HepG2 (cell line): Measurements from ENCODE around the gene C22orf39. TPM values are rescaled to one million over a fixed set of nuclear protein-coding genes. Genes with fewer than 3 reads are reported as not detected.

ENCODE experiments used
- CBX1 ChIP-seq: IDR thresholded peaks from one replicate; pipeline ENCODE4 v1.6.1; 2016; ENCODE audit warnings: antibody characterized with exemption, low read depth
- CBX5 ChIP-seq: sonication (generic); formaldehyde crosslinking; IDR thresholded peaks from 2 replicates; pipeline ENCODE4 v1.4.0; 2020; ENCODE audit warnings: missing genetic modification reagents, borderline replicate concordance
- HIVEP1 ChIP-seq: sonication (generic); formaldehyde crosslinking; IDR thresholded peaks from 2 replicates; pipeline ENCODE4 v1.4.0; 2020; ENCODE audit warnings: mild to moderate bottlenecking, missing genetic modification reagents
- JUNB ChIP-seq: sonication (generic); formaldehyde crosslinking; IDR thresholded peaks from 2 replicates; pipeline ENCODE4 v1.8.0; 2022; ENCODE audit warnings: missing genetic modification reagents, mild to moderate bottlenecking, borderline replicate concordance
- KMT2A ChIP-seq: sonication (generic); formaldehyde crosslinking; IDR thresholded peaks from 2 replicates; pipeline ENCODE4 v1.4.0; 2020; ENCODE audit warnings: missing genetic modification reagents
- MXI1 ChIP-seq: IDR thresholded peaks from 3 replicates; pipeline ENCODE4 v1.6.1; 2012; ENCODE audit warnings: low read depth, low read length, inconsistent platforms, borderline replicate concordance
- NR3C1 ChIP-seq: sonication (generic); formaldehyde crosslinking; IDR thresholded peaks from 2 replicates; pipeline ENCODE4 v1.4.0; 2020; ENCODE audit warnings: missing genetic modification reagents
- POLR2AphosphoS5 ChIP-seq: IDR thresholded peaks from 2 replicates; pipeline ENCODE4 v1.6.1; 2012; ENCODE audit warnings: low read depth, low read length
- SUZ12 ChIP-seq: fragments of 150-350 bp; IDR thresholded peaks from 2 replicates; pipeline ENCODE4 v1.6.1; 2014; ENCODE audit warnings: low read depth, low read length
- TEAD3 ChIP-seq: optimal IDR thresholded peaks from 2 replicates; pipeline ENCODE3; 2016; ENCODE audit warnings: borderline replicate concordance
- ZBTB43 ChIP-seq: sonication (generic); formaldehyde crosslinking; conservative IDR thresholded peaks from 2 replicates; pipeline ENCODE4 v1.4.0; 2020; ENCODE audit warnings: missing genetic modification reagents
- ZMYM4 ChIP-seq: sonication (generic); formaldehyde crosslinking; IDR thresholded peaks from 2 replicates; pipeline ENCODE4 v1.8.1; 2023; ENCODE audit warnings: mild to moderate bottlenecking, missing genetic modification reagents
- ZNF180 ChIP-seq: sonication (generic); formaldehyde crosslinking; IDR thresholded peaks from 2 replicates; pipeline ENCODE4 v1.4.0; 2020; ENCODE audit warnings: low read depth, missing genetic modification reagents, borderline replicate concordance
- ZNF3 ChIP-seq: IDR thresholded peaks from 2 replicates; pipeline ENCODE4 v1.7.0; 2017; ENCODE audit warnings: inconsistent platforms
- ZNF329 ChIP-seq: sonication (generic); formaldehyde crosslinking; IDR thresholded peaks from 2 replicates; pipeline ENCODE4 v1.9.0; 2021; ENCODE audit warnings: low read depth, mild to moderate bottlenecking, missing genetic modification reagents
- ZNF431 ChIP-seq: sonication (generic); formaldehyde crosslinking; IDR thresholded peaks from 2 replicates; pipeline ENCODE4 v1.9.0; 2022; ENCODE audit warnings: missing genetic modification reagents, low read depth, mild to moderate bottlenecking, borderline replicate concordance
- polyA plus RNA-seq, 8 experiments: library from polyadenylated mRNA; depleted of rRNA in 3 of 8; stranded (reverse) in 7 of 8; unstranded in 1 of 8; fragments of >200 nt; fragmentation: Illumina TruSeq in 4 of 8; extraction: Trizol in 4 of 8; gene quantifications; 2 replicates each; pipeline versions ENCODE4 v1.2.1 to v1.2.3, GENCODE V29; 2011 to 2016; ENCODE audit warnings: low read depth in 4 of 8, missing spikeins in 1 of 8, mixed read lengths in 1 of 8; ENCODE audit not compliant: insufficient read depth in 1 of 8
- total RNA-seq, 5 experiments: library from RNA; depleted of rRNA; stranded (reverse); fragments of >200 nt; fragmentation: Illumina TruSeq; extraction: Trizol; gene quantifications; 2 replicates each; pipeline ENCODE4 v1.2.3, GENCODE V29; 2016; ENCODE audit warnings: low read depth in 1 of 5
- TF ChIP-seq, protein P1 (sequence below): sonication (generic); formaldehyde crosslinking; IDR thresholded peaks from 2 replicates; pipeline ENCODE4 v1.4.0; 2020; ENCODE audit warnings: missing genetic modification reagents
- TF ChIP-seq, protein P2 (sequence below): sonication (generic); formaldehyde crosslinking; IDR thresholded peaks from 2 replicates; pipeline ENCODE4 v1.4.0; 2020; ENCODE audit warnings: missing genetic modification reagents, mild to moderate bottlenecking, borderline replicate concordance
- TF ChIP-seq, protein P3 (sequence below): sonication (generic); formaldehyde crosslinking; IDR thresholded peaks from 2 replicates; pipeline ENCODE4 v1.5.0; 2020; ENCODE audit warnings: mild to moderate bottlenecking, missing genetic modification reagents
- TF ChIP-seq, protein P4 (sequence below): sonication (generic); formaldehyde crosslinking; IDR thresholded peaks from 2 replicates; pipeline ENCODE4 v1.4.0; 2020; ENCODE audit warnings: low read depth, mild to moderate bottlenecking, missing genetic modification reagents

C22orf39 gene
- total and polyA plus RNA-seq, 2 of the 13 experiments (the other 11 are each of a cell fraction or from before 2014, with no cell fraction given), result 23.4 to 26.4 TPM

GRCh38 chr22:19432133-19432851 is 15.2 kb downstream of the C22orf39 start, which contains the start of gene MRPL40 (continued):
- TF ChIP-seq JUNB (CRISPR knock-in tag) (no peak), ZNF3 (CRISPR knock-in tag) (peak; percentile 24; the same call in 1 of the 2 replicates), POLR2AphosphoS5 (peak; percentile 92), MXI1 (peak; percentile 92; the same call in 2 of the 3 replicates), HIVEP1 (peak; percentile 88; the same call in 1 of the 2 replicates), KMT2A (CRISPR knock-in tag) (peak; percentile 99), TEAD3 (CRISPR knock-in tag) (peak; percentile 69), CBX5 (CRISPR knock-in tag) (peak; percentile 98; the same call in 1 of the 2 replicates), SUZ12 (no peak), ZBTB43 (0 out of 2 replicates have a peak, but pooled peaks have one; percentile 64), ZNF180 (CRISPR knock-in tag) (no peak), CBX1 (peak; percentile 99), ZMYM4 (CRISPR knock-in tag) (peak; percentile 95), NR3C1 (CRISPR knock-in tag) (no peak), ZNF431 (CRISPR knock-in tag) (peak; percentile 90; the same call in 1 of the 2 replicates), ZNF329 (CRISPR knock-in tag) (peak; percentile 89)
- TF ChIP-seq, protein P1, sequence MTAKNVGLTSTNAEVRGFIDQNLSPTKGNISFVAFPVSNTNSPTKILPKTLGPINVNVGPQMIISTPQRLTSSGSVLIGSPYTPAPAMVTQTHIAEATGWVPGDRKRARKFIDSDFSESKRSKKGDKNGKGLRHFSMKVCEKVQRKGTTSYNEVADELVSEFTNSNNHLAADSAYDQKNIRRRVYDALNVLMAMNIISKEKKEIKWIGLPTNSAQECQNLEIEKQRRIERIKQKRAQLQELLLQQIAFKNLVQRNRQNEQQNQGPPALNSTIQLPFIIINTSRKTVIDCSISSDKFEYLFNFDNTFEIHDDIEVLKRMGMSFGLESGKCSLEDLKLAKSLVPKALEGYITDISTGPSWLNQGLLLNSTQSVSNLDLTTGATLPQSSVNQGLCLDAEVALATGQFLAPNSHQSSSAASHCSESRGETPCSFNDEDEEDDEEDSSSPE, result peak; percentile 89
- TF ChIP-seq, protein P2, sequence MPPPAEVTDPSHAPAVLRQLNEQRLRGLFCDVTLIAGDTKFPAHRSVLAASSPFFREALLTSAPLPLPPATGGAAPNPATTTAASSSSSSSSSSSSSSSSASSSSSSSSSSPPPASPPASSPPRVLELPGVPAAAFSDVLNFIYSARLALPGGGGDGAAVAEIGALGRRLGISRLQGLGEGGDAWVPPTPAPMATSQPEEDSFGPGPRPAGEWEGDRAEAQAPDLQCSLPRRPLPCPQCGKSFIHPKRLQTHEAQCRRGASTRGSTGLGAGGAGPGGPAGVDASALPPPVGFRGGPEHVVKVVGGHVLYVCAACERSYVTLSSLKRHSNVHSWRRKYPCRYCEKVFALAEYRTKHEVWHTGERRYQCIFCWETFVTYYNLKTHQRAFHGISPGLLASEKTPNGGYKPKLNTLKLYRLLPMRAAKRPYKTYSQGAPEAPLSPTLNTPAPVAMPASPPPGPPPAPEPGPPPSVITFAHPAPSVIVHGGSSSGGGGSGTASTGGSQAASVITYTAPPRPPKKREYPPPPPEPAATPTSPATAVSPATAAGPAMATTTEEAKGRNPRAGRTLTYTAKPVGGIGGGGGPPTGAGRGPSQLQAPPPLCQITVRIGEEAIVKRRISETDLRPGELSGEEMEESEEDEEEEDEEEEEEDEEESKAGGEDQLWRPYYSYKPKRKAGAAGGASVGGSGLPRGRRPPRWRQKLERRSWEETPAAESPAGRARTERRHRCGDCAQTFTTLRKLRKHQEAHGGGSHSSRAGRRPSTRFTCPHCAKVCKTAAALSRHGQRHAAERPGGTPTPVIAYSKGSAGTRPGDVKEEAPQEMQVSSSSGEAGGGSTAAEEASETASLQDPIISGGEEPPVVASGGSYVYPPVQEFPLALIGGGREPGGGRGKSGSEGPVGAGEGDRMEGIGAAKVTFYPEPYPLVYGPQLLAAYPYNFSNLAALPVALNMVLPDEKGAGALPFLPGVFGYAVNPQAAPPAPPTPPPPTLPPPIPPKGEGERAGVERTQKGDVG (CRISPR knock-in tag), result peak; percentile 76; the same call in 1 of the 2 replicates
- TF ChIP-seq, protein P3, sequence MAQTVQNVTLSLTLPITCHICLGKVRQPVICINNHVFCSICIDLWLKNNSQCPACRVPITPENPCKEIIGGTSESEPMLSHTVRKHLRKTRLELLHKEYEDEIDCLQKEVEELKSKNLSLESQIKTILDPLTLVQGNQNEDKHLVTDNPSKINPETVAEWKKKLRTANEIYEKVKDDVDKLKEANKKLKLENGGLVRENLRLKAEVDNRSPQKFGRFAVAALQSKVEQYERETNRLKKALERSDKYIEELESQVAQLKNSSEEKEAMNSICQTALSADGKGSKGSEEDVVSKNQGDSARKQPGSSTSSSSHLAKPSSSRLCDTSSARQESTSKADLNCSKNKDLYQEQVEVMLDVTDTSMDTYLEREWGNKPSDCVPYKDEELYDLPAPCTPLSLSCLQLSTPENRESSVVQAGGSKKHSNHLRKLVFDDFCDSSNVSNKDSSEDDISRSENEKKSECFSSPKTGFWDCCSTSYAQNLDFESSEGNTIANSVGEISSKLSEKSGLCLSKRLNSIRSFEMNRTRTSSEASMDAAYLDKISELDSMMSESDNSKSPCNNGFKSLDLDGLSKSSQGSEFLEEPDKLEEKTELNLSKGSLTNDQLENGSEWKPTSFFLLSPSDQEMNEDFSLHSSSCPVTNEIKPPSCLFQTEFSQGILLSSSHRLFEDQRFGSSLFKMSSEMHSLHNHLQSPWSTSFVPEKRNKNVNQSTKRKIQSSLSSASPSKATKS (CRISPR knock-in tag), result peak; percentile 60; the same call in 1 of the 2 replicates
- TF ChIP-seq, protein P4, sequence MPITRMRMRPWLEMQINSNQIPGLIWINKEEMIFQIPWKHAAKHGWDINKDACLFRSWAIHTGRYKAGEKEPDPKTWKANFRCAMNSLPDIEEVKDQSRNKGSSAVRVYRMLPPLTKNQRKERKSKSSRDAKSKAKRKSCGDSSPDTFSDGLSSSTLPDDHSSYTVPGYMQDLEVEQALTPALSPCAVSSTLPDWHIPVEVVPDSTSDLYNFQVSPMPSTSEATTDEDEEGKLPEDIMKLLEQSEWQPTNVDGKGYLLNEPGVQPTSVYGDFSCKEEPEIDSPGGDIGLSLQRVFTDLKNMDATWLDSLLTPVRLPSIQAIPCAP (CRISPR knock-in tag), result no peak
